ENCODE measurements around the gene CCDC188.

Gene CCDC188

DNA sequence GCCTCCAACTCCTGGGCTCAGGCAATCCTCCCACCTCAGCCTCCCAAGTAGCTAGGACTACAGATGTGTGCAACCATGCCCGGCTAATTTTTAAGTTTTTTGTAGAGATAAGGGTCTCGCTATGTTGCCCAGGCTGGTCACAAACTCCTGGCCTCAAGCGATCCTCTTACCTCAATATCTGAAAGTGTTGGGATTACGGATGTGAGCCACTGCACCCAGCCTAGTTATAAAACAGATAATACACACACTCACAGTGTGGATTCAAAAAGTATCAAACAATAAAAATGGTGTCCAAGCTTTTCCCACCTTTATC is 377 bp upstream of the CCDC188 start:
- DNase-seq (ENCODE audit: extremely low read depth in 1 of 2, low read depth in 1 of 2) = no peak

DNA sequence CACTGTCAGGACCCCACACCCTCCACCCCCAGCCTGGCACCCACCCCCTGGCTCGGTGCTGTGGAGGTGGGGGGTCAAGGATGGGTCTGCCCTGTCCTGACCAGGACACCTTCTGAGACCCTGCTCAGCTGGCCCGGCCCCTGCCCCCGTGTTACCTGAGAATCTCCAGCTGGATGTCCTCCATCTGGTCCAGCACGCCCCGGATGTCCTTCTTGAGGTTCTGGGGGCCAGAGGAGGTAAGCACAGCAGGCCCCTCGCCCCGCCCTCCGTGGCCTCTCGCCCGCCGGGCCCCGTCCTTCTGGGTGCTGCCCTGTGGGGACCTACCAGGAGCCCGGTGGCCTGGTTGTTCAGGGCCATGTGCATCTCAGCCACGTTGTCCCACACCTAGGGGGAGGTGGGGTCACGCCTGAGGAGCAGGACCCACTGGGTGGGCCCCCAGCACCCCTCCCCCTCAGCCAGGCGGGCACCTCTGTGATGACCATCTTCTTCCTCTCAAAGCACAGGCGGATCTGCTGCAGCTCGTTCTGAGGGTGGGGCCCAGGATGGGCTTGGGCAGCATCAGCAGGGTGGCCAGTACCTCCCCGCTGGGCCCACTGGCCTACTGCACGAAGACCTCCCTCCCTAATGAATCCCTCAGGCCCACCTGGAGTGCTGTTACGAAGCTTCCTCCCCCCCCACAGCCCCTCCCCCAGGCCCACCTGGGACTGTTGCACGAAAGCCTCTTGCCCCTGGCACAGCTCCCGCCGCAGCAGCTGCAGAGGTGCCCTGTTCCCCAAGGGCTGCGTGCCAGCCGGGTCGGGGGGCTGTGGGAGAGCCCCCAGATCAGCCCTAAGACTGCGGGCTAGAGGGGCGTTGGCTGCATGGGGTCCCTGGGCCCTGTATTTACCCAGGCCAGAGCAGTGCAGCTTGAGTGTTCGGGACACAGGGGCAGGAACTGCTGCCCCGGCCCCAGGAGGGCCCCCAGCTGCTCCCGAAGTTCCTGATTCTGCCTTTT is 1.3 kb downstream of the CCDC188 start:
- DNase-seq (ENCODE audit: extremely low read depth in 1 of 2, low read depth in 1 of 2) = no peak

DNA sequence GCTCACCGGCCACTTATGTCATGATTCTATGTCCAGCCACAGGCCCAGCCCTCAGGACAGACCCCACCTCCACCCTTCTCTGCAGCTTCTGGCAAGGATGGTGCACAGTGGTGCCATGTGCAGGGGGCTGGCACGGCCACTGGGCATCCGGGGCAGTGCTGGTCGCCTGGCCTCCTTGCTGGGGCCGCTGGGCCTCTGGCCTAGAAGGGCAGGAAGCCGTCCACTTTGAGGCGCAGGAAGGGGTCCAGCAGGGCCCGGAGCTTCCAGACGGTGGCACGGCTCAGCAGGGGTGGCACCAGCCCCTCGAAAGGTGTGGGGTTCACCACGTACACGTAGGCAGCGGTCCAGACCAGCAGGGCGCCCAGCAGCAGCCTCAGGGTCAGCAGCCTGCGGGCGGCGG is 2.4 kb downstream of the CCDC188 start:
- DNase-seq (ENCODE audit: extremely low read depth in 1 of 2, low read depth in 1 of 2) = no peak

DNA sequence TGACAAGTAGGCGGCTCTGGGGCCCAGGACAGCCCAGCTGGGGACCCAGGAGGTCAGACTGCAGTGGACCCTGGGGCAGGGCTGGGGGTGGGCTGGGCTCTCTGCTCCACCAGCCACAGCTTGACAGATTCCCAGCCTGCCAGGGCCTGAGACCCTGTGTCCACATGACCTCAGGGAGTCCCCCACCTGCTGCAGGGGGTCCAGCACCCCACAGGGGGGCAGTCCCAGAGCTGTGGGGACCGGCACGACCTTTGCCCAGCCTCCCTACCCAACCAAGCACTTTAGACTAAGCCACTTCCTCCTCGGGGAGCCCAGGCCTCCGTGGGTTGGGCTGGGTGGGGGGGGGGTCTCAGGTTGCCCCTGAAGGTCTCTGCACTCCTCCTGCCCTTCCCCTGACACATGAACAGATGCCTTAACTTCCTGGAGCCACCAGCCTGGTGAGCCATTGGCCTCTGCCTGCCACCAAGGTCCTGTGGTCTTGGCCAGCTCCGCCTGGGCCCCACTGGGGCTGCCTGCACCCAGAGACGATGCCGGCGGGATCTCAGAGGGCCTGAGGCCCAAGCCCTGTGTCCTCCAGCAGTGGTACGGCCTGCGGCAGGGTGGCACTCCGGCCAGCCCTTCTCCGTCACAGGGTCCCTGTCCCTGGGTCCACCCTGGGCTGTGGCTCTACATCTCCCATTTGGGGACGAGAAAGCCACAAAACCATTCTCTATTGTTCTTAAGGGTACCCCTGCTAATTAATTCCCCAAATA is 3.4 kb downstream of the CCDC188 start:
- DNase-seq (ENCODE audit: extremely low read depth in 1 of 2, low read depth in 1 of 2) = no peak

DNA sequence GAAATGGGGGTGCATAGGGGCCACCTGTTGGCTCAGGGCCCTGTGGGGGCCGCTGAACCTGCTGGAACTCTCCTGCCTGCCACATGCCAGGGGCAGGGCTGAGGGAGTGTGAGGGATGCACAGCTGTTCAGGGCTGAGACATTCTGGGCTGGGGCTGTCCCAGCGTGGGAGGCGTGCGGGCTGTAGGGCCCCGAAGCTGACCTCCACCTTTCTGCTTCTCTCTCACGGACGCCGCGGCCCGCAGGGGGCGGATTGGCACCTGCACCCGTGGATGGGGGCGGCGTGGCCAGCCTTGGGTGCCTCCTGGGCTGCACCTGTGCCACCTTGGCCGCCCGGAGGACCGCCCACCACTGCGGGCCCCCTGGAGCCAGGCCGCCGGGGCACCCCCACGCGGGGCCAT is 4.1 kb downstream of the CCDC188 start:
- no peak for DNase-seq (ENCODE audit: extremely low read depth in 1 of 2, low read depth in 1 of 2)

DNA sequence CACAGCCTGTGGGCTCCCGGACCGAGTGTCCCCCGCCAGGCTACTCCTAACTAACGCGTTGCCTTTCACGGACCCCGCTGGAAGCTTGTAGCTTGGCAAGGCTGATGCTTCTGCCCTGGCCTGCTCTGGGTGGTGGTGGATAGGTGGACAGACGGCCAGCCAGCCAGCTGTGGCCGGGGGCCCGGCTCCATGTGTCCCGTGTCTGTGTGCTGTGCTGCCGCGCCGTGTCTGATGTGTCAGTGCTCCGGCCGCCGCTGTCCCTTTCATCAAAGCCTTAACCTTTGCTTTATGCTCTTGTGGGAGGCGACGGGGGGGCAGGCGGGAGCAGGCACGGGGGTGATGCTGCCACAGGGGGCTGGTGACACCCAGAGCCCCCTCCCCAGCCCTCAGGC is 5.0 kb downstream of the CCDC188 start:
- no peak for DNase-seq (ENCODE audit: extremely low read depth in 1 of 2, low read depth in 1 of 2)

DNA sequence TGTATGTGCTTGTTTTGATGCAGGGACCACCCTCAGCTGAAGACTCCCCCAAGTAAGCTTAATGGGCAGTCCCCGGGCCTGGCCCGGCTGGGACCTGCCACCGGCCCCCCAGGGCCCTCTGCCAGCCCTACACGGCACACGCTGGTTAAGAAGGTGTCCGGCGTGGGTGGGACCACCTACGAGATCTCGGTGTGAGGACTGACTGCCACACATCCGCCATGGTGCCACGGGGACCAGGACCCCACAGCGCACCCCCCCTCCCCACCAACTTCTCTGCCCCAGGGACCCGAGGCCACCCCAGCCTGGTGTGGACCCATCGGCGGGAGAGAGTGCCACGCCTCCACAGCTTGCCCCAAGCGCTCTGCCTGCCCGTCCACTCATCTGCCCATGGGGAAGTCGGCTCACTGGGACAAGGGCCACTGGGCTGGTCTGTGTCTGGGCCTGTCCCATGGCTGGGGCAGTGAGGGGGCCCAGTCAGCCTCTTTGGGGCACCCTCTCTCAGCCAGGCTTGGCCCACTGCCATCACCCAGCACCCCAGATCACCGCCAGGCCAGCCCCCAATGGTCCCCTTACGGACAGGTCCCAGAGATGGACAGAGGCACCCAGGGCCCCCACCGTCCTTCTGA is 5.5 kb downstream of the CCDC188 start:
- DNase-seq (ENCODE audit: extremely low read depth in 1 of 2, low read depth in 1 of 2) = no peak

DNA sequence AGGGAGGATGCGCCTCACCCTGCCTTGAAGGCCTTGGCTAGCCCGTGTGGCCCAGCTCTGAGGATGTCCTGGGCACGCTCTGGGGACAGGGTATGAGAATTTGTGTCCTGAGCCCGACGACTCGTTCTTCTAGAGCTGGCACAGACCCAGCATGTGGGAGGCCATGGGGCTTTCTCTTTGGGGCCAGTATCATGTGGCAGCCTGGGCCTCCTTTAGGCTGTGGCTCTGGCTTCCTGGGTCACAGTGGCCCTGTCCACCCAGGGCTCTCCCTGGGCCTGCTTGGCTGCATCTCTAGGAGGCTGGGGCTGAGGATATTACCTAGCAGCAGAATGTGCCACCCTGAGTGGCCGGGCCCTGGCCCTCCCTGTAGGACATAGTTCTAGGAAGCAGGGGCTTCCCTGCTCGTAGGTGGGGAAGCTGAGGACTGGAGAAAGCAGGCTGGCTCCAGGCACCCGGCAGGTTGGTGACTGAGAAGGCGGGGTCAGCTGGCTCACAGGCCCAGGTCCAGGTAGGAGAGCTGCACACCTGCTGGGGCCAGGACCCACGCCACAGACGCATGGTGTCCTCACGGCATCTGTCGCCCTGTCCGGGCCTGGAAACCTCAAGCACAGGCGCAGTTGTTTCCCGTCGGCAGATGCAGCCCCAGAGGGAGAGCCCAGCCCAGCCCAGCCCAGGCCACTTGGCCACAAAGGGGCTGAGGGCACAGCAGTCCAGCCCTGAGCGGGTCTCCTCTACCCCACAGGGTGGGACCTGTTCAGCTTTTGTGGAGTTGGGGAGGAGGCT is 6.8 kb downstream of the CCDC188 start:
- no peak for DNase-seq (ENCODE audit: extremely low read depth in 1 of 2, low read depth in 1 of 2)

DNA sequence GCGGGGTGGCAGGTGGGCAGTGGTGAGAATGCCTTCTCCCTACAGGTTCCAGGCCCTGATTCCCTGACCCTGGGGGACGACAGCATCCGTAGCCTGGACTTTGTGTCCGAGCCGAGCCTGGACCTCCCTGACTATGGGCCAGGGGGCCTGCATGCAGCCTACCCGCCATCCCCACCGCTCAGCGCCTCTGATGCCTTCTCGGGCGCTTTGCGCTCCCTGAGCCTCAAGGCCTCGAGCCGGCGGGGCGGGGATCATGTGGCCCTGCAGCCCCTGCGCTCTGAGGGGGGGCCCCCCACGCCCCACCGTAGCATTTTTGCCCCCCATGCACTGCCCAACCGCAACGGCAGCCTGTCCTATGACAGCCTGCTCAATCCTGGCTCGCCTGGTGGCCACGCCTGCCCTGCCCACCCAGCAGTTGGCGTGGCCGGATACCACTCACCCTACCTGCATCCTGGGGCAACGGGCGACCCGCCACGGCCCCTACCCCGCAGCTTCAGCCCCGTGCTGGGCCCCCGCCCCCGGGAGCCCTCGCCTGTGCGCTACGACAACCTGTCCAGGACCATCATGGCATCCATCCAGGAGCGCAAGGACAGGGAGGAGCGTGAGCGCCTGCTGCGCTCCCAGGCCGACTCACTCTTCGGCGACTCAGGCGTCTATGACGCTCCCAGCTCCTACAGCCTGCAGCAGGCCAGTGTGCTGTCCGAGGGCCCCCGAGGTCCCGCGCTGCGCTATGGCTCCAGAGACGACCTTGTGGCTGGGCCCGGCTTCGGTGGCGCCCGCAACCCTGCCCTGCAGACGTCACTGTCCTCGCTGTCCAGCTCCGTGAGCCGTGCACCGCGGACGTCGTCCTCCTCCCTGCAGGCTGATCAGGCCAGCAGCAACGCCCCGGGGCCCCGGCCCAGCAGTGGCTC is 7.9 kb downstream of the CCDC188 start:
- DNase-seq (ENCODE audit: extremely low read depth in 1 of 2, low read depth in 1 of 2) = no peak

DNA sequence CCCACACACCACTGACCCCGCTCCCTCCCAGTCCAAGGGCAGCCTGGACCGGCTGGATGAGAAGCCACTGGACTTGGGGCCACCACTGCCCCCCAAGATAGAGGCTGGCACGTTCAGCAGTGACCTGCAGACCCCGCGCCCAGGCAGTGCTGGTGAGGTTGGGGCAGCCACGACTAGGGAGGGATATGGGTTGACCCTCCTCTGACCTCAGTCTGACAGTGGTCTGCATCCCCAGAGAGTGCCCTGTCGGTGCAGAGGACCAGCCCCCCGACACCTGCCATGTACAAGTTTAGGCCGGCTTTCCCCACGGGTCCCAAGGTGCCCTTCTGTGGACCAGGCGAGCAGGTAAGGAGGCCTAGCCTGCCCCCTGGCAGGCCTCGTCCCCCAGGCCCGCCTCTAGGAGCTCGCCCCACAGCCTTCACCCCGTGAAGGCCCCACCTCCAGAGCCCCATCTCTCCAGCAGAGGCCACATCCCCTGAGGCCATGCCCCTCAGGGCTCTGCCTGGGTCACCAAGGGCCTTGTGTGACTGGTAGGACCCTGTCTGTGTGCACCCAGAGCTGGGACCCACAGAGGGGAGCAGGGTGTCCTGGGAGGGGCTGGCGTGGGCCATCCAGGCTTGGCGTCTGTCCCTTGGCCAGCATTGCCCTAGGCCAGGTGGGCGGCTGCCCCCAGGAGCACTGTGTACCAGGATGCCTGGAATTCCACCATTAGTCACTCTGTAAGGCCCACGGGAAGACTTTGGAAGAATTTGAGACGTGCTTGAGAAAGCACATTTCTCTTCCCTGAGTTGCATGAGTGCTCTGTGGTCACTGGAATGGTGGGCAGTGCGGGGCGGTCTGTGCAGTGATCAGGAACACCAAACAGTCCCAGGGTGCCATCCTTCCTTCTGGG is 9.4 kb downstream of the CCDC188 start:
- DNase-seq (ENCODE audit: extremely low read depth in 1 of 2, low read depth in 1 of 2) = no peak

DNA sequence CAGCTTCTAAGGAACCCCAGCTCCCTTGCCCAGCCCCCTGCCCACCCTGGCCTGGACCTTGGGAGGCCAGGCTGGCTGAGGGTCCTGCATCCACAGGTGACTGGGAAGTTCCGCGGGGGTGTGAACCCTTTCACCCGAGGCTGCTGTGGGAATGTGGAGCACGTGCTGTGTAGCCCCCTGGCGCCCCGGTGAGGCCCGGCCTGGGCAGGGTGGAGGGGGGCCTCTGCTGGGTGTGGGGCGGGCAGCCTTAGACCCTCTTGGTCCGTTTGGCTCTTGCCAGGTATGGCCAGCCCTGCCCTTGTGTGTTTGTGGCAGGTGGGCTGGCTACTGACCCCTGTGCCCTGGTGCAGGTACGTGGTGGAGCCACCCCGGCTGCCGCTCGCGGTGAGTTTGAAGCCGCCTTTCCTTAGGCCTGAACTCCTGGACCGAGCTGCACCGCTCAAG is 10.3 kb downstream of the CCDC188 start:
- no peak for DNase-seq (ENCODE audit: extremely low read depth in 1 of 2, low read depth in 1 of 2)

DNA sequence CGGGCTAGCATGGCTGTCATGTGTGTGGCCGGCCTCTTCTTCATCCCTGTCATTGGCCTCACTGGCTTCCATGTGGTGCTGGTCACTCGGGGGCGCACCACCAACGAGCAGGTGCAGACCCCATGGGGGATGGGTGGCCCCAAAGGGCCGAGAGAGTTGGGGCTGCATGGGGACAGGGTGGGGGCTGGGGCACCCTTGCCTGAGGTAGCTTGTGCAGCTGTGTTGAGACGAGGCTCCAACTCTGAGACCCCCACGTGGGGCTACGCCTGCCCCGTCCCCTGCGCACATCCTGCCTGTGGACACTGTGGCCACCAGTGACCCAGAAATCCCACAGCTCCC is 10.8 kb downstream of the CCDC188 start:
- DNase-seq (ENCODE audit: extremely low read depth in 1 of 2, low read depth in 1 of 2) = no peak

DNA sequence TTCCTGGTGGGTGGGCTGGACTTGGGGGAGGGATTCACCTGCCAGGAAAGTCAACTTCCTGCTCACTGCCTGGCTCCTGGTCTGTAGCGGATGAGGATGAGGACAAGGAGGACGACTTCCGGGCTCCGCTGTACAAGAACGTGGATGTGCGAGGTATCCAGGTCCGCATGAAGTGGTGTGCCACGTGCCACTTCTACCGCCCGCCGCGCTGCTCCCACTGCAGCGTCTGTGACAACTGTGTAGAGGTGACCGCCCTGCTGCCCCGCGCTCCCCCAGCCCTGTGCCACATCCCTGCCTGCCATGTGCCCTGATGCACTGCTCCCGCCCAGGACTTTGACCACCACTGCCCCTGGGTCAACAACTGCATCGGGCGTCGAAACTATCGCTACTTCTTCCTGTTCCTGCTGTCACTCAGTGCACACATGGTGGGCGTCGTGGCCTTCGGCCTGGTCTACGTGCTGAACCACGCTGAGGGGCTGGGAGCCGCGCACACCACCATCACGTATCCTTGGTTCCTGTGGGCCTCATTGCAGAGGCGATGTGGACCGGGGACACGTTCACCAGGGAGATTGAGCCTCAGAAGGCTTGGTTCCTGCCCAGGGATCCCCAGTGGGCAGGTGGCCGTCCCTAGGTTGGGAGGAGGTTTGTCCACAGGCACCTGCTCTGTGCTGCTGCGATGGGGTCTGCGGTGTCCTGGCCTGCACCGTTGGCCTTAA is 11.3 kb downstream of the CCDC188 start:
- no peak for DNase-seq (ENCODE audit: extremely low read depth in 1 of 2, low read depth in 1 of 2)

DNA sequence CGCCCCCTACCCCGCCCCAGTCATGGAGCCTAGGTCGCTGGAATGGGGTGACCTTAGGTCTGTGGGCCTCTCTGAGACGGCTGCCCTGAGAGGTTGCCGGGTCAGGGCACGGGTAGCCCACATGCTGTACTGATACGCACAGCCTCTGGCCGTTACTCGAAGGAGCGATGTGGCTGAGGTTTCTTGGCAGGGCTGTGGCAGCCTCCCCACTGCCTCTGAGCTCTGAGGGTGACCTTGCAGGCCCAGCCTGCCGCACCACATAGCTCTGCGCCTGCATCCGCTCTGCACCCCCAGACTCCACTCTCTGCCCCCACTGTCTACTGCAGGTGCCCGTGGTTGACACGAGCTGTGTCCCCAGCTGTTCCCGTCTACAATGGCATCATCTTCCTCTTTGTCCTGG is 12.0 kb downstream of the CCDC188 start:
- DNase-seq (ENCODE audit: extremely low read depth in 1 of 2, low read depth in 1 of 2) = no peak

DNA sequence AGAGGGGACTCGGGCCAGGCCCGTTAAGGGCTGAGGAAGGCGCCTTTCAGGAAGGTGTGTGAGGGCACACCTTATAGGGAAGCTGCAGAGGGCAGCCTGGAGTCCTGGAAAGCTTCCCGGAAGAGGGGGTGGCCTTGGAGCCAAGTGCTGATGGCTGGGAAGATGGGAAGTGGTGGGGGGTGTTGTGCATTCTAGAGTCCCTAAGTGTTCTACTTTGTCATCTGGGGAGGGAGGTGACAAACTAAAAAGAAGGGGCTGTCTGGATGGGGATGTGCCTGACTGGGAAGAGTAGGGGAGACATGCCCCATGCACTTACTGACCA is 12.5 kb downstream of the CCDC188 start:
- DNase-seq (ENCODE audit: extremely low read depth in 1 of 2, low read depth in 1 of 2) = no peak

DNA sequence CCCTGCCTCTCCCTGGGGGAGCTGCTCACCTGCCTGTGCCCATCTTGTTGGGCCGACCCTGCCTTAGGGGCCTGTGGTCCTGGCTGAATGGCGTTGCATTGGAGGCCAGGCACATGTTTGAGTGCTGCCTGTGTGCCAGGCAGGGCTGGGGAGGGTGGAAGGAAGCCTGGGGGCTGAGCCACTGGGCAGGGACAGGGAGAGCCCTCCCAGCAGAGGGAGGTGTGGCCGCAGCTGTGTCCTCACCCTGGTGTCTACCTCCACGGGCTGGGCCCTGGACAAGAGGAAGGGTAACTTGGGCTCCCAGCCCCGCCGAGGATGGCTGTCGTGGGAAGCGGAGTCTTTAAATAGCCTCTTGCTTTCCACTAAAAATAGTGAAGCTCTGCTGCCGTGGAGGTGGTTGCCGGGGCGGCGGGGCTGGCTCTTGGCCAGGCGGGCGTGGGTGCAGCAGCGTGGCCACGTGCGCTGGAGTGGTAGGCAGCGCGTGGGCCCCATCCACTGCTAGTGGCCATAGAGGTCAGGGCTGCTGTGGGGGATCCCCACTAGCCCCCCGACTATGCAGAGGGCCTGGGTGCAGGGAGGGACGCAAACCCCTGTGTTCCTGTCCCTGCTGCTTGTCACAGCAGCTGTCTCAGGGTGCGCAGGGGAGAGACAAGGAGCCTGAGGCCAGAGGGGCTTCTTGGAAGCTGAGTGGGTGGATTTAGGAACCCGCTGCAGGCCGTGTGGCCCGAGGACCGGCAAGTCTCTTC is 13.0 kb downstream of the CCDC188 start:
- DNase-seq (ENCODE audit: extremely low read depth in 1 of 2, low read depth in 1 of 2) = no peak

DNA sequence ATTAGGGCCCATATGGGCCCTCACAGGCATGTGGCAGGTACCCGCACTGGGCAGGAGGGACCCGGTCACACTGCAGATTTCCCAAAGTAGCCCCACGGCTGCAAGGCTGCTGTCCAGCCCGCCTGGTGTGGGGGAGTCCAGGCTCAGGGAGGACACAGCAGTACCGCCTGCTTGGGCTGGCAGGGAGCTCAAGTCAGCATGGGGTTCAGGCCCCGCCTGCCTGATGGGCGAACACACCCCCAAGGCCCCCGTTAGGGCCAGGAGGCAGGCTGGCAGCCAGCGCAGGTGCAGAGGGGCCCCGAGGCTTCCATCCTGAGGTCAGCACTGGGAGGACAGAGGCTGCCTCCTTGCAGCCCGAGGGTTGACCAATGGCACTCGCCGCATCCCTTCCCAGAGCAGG is 13.7 kb downstream of the CCDC188 start:
- DNase-seq (ENCODE audit: extremely low read depth in 1 of 2, low read depth in 1 of 2) = no peak

DNA sequence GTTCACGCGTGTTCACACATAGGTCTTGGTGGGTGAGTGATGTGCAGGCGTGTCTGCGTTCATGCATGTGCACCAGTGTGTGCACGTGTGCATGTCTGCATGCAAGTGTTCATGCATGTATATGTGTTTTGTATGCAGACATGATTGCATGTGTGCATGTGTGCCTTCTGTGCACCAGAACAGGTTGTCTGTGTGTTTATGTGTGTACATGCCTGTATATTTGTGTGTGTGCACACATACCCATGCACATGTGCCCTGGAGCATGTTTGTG is 14.3 kb downstream of the CCDC188 start:
- no peak for DNase-seq (ENCODE audit: extremely low read depth in 1 of 2, low read depth in 1 of 2)

All from activated CD8-positive, alpha-beta memory T cell treated with anti-CD3 and anti-CD28 coated beads for 1 hour (primary cell).